Endothelial cell of umbilical vein (primary cell): ENCODE results near the gene CSRP1. TPM values are rescaled to one million over a fixed set of nuclear protein-coding genes. Genes with fewer than 3 reads are reported as not detected.

Source experiments
- BruUV-seq: library from RNA; stranded (reverse); fragments of 400-500 nt; replicated peaks from 2 replicates; lab custom pipeline; 2021; lab: Mats Ljungman, UMichigan
- CTCF ChIA-PET: fragments of 300-600, 350-600 bp; sonication (Branson Sonifier 250); formaldehyde crosslinking; loops from one replicate; lab custom pipeline; 2021; ENCODE audit warnings: antibody characterized with exemption, inconsistent platforms; lab: Charles Lee
- POLR2A ChIA-PET: fragments of 300-600, 350-600 bp; sonication (Branson Sonifier 250); formaldehyde crosslinking; loops from one replicate; lab custom pipeline; 2021; ENCODE audit warnings: antibody characterized with exemption, inconsistent platforms; lab: Charles Lee
- DNase-seq: peaks from one replicate; pipeline ENCODE4 v3.0.0-alpha.2; 2011; ENCODE audit warnings: low read depth, low spot score
- FAIRE-seq: peaks from 2 replicates; lab custom pipeline; 2011; peaks lifted over from hg19 to GRCh38; lab: Jason Lieb, UNC
- H2AFZ ChIP-seq: 2 replicates; pipeline ENCODE4 v1.6.0; 2012; ENCODE audit warnings: low read depth, low read length, control low read depth, inconsistent platforms
- H3K27ac ChIP-seq: 2 replicates; pipeline ENCODE4 v1.5.1; 2011; ENCODE audit warnings: low read depth, mild to moderate bottlenecking, control low read depth, low read length, moderate library complexity; ENCODE audit not compliant: insufficient read depth
- H3K27me3 ChIP-seq, 2 experiments: 2 replicates each; pipeline versions ENCODE4 v1.6.0 to v1.6.1; 2011; ENCODE audit warnings: low read length in 2 of 2, mixed read lengths in 1 of 2; ENCODE audit not compliant: control insufficient read depth in 2 of 2, insufficient read depth in 2 of 2
- H3K36me3 ChIP-seq, 2 experiments: 2 replicates in 1 of 2; 3 replicates in 1 of 2; pipeline ENCODE4 v1.5.1; 2011; ENCODE audit warnings: low read length in 2 of 2, mild to moderate bottlenecking in 1 of 2, moderate library complexity in 1 of 2; ENCODE audit not compliant: control insufficient read depth in 2 of 2, insufficient read depth in 2 of 2; ENCODE audit errors: extremely low read depth in 1 of 2
- H3K4me1 ChIP-seq: 3 replicates; pipeline ENCODE4 v1.5.1; 2011; ENCODE audit warnings: mild to moderate bottlenecking, low read length; ENCODE audit not compliant: control insufficient read depth, insufficient read depth; ENCODE audit errors: extremely low read depth
- H3K4me2 ChIP-seq: 2 replicates; pipeline ENCODE4 v1.6.1; 2011; ENCODE audit warnings: low read length, control low read depth, mixed read lengths; ENCODE audit not compliant: insufficient read depth
- H3K4me3 ChIP-seq, 3 experiments: fragments of 200-600 bp in 1 of 3; sonication (generic), shearing (Covaris generic) in 1 of 3; replicated peaks in 1 of 3; 2 replicates each; pipeline ENCODE4 v1.5.1; 2011 to 2016; ENCODE audit warnings: control low read depth in 3 of 3, low read length in 3 of 3, mild to moderate bottlenecking in 2 of 3, inconsistent platforms in 1 of 3, low read depth in 1 of 3, moderate library complexity in 1 of 3; ENCODE audit not compliant: insufficient read depth in 1 of 3
- H3K79me2 ChIP-seq: 2 replicates; pipeline ENCODE4 v1.6.0; 2012; ENCODE audit warnings: low read length, inconsistent platforms; ENCODE audit not compliant: control insufficient read depth, insufficient read depth
- H3K9ac ChIP-seq: replicated peaks from 2 replicates; pipeline ENCODE3; 2011; ENCODE audit warnings: low read length, control low read depth; ENCODE audit not compliant: insufficient read depth; ENCODE audit errors: extremely low read depth
- H3K9me1 ChIP-seq: replicated peaks from 3 replicates; pipeline ENCODE4 v1.6.0; 2011; ENCODE audit warnings: mild to moderate bottlenecking, low read length; ENCODE audit not compliant: control insufficient read depth, insufficient read depth; ENCODE audit errors: extremely low read depth
- H3K9me3 ChIP-seq: replicated peaks from 2 replicates; pipeline ENCODE4 v1.5.1; 2012; ENCODE audit warnings: low read length, inconsistent platforms; ENCODE audit not compliant: control insufficient read depth, insufficient read depth
- H4K20me1 ChIP-seq: replicated peaks from 2 replicates; pipeline ENCODE3; 2011; ENCODE audit warnings: mild to moderate bottlenecking, low read length; ENCODE audit not compliant: control insufficient read depth, insufficient read depth; ENCODE audit errors: extremely low read depth
- EZH2 ChIP-seq: IDR thresholded peaks from 2 replicates; pipeline ENCODE4 v1.6.1; 2012; ENCODE audit warnings: borderline replicate concordance, low read depth, mild to moderate bottlenecking, moderate library complexity, low read length, inconsistent platforms; ENCODE audit not compliant: severe bottlenecking
- FOS ChIP-seq: IDR thresholded peaks from 2 replicates; pipeline ENCODE4 v1.6.1; 2011; ENCODE audit warnings: mild to moderate bottlenecking, low read length, moderate library complexity, borderline replicate concordance; ENCODE audit not compliant: insufficient read depth
- GATA2 ChIP-seq: IDR thresholded peaks from 2 replicates; pipeline ENCODE4 v1.7.0; 2011; ENCODE audit warnings: low read depth, mild to moderate bottlenecking, moderate library complexity, mixed read lengths, low read length; ENCODE audit not compliant: insufficient read length, insufficient read depth
- JUN ChIP-seq: IDR thresholded peaks from 2 replicates; pipeline ENCODE4 v1.6.1; 2011; ENCODE audit warnings: borderline replicate concordance, low read depth; ENCODE audit not compliant: insufficient read length, insufficient read depth
- MYC ChIP-seq: IDR thresholded peaks from one replicate; pipeline ENCODE4 v1.6.1; 2011; ENCODE audit warnings: mild to moderate bottlenecking, low read depth, low read length
- POLR2A ChIP-seq: IDR thresholded peaks from 2 replicates; pipeline ENCODE4 v1.6.1; 2012; ENCODE audit warnings: low read depth, mild to moderate bottlenecking, control low read depth, low read length
- POLR2AphosphoS5 ChIP-seq: IDR thresholded peaks from 2 replicates; pipeline ENCODE4 v1.6.1; 2012; ENCODE audit warnings: low read depth, mild to moderate bottlenecking, control low read depth, low read length, moderate library complexity; ENCODE audit not compliant: insufficient read depth
- dilution Hi-C: fragments of 300-500 bp; cut with MboI; formaldehyde crosslinking; loops from one replicate; pipeline ENCODE4 v1.15.0; 2019; ENCODE audit warnings: low sequenced_read_pairs; ENCODE audit not compliant: extremely low pct_ligation_motif_present
- intact Hi-C: fragments of 100-400 bp; cut with micrococcal nuclease; formaldehyde crosslinking; loops from one replicate; pipeline ENCODE4 v1.10.0; 2022
- polyA plus RNA-seq, 4 experiments: library from polyadenylated mRNA; depleted of rRNA in 3 of 4; stranded (reverse) in 3 of 4; unstranded in 1 of 4; fragments of >200 nt; gene quantifications; 2 replicates each; pipeline versions ENCODE4 v1.2.1 to v1.2.3, GENCODE V29; 2011 to 2012; ENCODE audit warnings: missing spikeins in 1 of 4
- total RNA-seq: library from RNA; stranded (reverse); gene quantifications from 2 replicates; pipeline ENCODE4 v1.2.3, GENCODE V29; 2021
- TF ChIP-seq, protein P1 (sequence below): IDR thresholded peaks from 2 replicates; pipeline ENCODE4 v1.6.1; 2011; ENCODE audit not compliant: insufficient read depth, insufficient read length
- TF ChIP-seq, protein P2 (sequence below), 2 donors: IDR thresholded peaks; 1 replicate in 1 of 2; 2 replicates in 1 of 2; pipeline ENCODE4 v1.5.1; 2011; ENCODE audit warnings: low read length in 2 of 2, mild to moderate bottlenecking in 2 of 2, moderate library complexity in 2 of 2, control low read depth in 1 of 2, inconsistent platforms in 1 of 2, low read depth in 1 of 2; ENCODE audit not compliant: insufficient read depth in 1 of 2; ENCODE audit errors: extremely low read depth in 1 of 2

CSRP1 gene
- total and polyA plus RNA-seq, 2 donors (not counting 3 experiments of a cell fraction or from before 2014, with no cell fraction given) = 393 to 510 TPM

- no peak for FAIRE-seq
- H3K9ac ChIP-seq = no peak overlapping the region
Measured at GRCh38 chr1:201544710-201545109, 37.8 kb upstream of the CSRP1 start.

More at GRCh38 chr1:201544710-201545109, 37.8 kb upstream of the CSRP1 start:
- H3K9me1 ChIP-seq = no peaks in the 10 kb centered on the region
- CTCF ChIA-PET = interaction anchor here (1.3 to 1.5 kb wide), 2 partner anchors 14 to 248 kb away, joined by 4 to 5 read pairs; no protein-coding TSS in a partner anchor
- H4K20me1 ChIP-seq = no peaks in the 10 kb centered on the region
- no peak overlapping the region for H2AFZ ChIP-seq
- peaks cover 93% of the 10 kb centered on the region for H3K79me2 ChIP-seq
- peaks cover 41% of the 10 kb centered on the region for H3K4me1 ChIP-seq
- POLR2A ChIA-PET = no interaction called here
- intact Hi-C loops (no loop called here), dilution Hi-C loops (no loop called here)
- BruUV-seq = no TSS peak
- no peaks in the 10 kb centered on the region for H3K27me3 ChIP-seq
- H3K4me3 ChIP-seq = no peak overlapping the region
- no peaks in the 10 kb centered on the region for H3K9me3 ChIP-seq
- no peak overlapping the region for H3K4me2 ChIP-seq
- no peaks in the 10 kb centered on the region for H3K36me3 ChIP-seq
- DNase-seq = no peak
- H3K27ac ChIP-seq = no peak overlapping the region
- TF ChIP-seq POLR2A (no peak), JUN (no peak), EZH2 (no peak), FOS (no peak), GATA2 (no peak), MYC (no peak), POLR2AphosphoS5 (no peak)
- TF ChIP-seq, protein P1, sequence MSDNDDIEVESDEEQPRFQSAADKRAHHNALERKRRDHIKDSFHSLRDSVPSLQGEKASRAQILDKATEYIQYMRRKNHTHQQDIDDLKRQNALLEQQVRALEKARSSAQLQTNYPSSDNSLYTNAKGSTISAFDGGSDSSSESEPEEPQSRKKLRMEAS = no peak
- TF ChIP-seq, protein P2, sequence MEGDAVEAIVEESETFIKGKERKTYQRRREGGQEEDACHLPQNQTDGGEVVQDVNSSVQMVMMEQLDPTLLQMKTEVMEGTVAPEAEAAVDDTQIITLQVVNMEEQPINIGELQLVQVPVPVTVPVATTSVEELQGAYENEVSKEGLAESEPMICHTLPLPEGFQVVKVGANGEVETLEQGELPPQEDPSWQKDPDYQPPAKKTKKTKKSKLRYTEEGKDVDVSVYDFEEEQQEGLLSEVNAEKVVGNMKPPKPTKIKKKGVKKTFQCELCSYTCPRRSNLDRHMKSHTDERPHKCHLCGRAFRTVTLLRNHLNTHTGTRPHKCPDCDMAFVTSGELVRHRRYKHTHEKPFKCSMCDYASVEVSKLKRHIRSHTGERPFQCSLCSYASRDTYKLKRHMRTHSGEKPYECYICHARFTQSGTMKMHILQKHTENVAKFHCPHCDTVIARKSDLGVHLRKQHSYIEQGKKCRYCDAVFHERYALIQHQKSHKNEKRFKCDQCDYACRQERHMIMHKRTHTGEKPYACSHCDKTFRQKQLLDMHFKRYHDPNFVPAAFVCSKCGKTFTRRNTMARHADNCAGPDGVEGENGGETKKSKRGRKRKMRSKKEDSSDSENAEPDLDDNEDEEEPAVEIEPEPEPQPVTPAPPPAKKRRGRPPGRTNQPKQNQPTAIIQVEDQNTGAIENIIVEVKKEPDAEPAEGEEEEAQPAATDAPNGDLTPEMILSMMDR (IDR thresholded peaks at IDR 0.05; ENCODE audit: extremely low read depth in 1 of 2, insufficient read depth in 1 of 2, low read depth in 1 of 2, low read length in 2 of 2) = no peak
